AML-193 (cell line): ENCODE measurements around the gene ELOB.

Source experiments
- DNase-seq, 2 experiments: peaks; one replicate each; lab custom pipeline; 2025; lab: John Stamatoyannopoulos, UW

Gene ELOB

GRCh38 chr16:2810651-2811050 lies 33.6 kb upstream of the ELOB start:
- DNase-seq: no peak

- no peak for DNase-seq
These were observed 32.2 kb upstream of the ELOB start for GRCh38 chr16:2809149-2809760.

- no peak for DNase-seq
These were observed 31.1 kb upstream of the ELOB start for GRCh38 chr16:2808181-2808580.

DNA sequence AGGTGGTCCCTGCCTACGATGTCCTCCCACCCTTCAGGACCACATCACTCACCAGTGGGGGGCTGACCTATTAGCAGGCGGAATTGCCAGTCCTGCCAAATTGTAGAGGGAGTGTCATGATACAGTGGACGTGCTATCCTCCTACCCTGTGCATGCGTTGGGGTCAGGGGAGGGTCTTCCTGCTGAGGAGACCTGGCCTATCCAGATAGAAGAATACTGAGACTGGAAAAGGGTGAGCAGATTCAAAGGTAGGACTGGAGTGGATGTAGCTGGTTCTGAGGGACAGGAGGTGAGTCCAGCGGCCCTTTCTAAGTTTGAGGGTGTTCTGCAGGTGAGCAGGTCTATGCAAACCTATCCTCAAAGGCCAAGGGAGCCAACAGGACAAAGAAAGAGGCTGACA lies 29.2 kb upstream of the ELOB start:
- no peak for DNase-seq

DNA sequence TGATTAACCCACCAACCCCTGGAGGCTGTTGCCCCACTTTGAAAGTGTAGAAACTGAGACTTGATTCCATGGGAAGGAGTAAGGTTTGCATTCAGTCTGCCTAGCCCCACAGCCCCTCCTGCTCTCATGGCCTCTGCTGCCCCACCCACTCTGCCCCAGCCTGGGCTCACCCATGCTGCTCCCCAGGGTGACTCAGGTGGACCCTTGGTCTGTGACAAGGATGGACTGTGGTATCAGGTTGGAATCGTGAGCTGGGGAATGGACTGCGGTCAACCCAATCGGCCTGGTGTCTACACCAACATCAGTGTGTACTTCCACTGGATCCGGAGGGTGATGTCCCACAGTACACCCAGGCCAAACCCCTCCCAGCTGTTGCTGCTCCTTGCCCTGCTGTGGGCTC lies 27.6 kb upstream of the ELOB start:
- no peak for DNase-seq

DNA sequence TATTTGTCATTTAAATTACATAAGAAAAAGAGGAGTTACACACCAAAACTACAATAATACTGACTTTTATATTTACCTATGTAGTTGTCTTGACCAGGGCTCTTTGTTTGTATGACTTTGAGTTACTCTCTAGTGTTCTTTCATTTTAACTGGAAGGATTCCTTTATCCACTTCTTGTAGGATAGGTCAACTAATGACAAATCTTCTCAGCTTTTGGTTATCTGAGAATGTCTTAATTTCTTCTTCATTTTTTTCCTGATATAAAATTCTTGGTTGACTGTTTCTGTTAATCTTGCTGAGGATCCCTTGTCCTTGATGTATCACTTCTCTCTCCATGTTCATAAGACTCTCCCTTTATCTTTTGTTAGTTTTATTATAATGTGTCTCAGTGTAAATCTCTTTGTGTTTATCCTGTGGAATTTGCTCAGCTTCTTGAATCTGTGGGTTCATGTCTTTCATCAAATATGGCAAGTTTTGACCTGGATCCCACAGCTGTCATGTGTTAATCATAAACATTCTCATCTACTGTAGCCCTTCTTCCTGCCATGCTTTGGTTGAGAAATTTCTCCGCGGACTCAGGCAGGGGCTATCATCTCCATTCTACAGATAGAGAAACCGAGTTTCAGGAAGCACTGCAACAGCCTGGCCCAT lies 26.6 kb upstream of the ELOB start:
- DNase-seq: no peak

GRCh38 chr16:2799859-2800226 lies 22.8 kb upstream of the ELOB start:
- no peak for DNase-seq

- no peak for DNase-seq
These were observed 22.3 kb upstream of the ELOB start for GRCh38 chr16:2799205-2799858.

DNA sequence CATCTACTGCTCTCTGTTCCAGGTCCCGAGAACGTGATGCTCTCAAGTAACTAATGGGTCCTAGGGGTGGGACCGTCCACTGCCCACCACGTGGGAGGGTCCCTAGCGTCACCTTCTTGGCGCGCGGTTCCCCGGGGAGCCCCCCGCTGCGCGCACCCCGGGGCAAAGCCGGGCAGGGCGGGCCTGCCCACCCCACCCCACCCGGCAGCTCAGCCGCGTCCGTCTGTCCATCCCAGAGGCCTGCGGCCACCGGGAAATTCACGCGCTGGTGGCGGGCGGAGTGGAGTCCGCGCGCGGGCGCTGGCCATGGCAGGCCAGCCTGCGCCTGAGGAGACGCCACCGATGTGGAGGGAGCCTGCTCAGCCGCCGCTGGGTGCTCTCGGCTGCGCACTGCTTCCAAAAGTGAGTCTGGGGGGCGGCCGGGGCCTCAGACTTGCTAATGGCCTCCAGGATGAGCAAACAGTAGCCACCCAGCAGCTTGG lies 21.7 kb upstream of the ELOB start:
- DNase-seq: no peak

GRCh38 chr16:2795395-2796143 lies 18.5 kb upstream of the ELOB start:
- DNase-seq: no peak

DNA sequence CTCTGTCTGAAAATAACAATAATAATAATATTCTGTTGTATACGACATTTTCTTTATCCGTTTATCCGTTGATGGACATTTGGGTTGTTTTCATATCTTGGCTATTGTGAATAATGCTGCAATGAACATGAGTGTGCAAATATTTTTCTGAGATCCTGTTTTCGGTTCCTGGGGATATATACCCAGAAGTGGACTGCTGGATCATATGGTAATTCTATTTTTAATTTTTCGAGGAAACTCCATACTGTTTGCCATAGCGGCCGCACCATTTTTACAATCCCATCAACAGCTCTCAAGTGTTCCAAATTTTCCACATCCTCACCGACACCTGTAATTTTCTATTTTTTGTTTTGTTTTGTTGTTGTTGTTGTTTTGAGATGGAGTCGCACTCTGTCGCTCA lies 15.9 kb upstream of the ELOB start:
- DNase-seq: no peak

GRCh38 chr16:2791174-2791573 lies 14.1 kb upstream of the ELOB start:
- DNase-seq: no peak

DNA sequence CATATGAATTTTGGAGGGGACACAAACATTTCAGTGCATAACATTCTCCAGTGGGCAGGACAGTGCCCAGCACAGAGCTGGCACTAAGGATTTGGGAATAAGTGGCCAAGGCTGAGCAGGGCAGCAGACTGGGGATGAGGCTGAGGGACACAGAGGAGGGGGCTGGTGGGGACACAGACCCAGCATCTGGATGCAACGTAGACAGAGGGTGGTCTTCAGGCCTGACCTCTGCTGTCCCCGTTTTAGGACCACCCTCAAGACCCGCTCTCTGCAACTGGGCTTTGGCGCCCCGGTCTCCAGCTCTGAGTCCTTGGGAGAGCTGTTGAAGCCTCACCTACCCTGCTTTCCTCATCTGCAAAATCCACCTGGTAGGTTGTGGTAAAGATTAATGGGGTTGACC lies 13.6 kb upstream of the ELOB start:
- no peak for DNase-seq

GRCh38 chr16:2787961-2788360 lies 10.9 kb upstream of the ELOB start:
- DNase-seq: no peak

GRCh38 chr16:2787406-2787805 lies 10.3 kb upstream of the ELOB start, which contains the start of gene PRSS33:
Gene PRSS33 (minus strand): TSS chr16:2787560. CDS start chr16:2786547, 1,013 bp downstream.
- DNase-seq: no peak

GRCh38 chr16:2786826-2787151 lies 9.7 kb upstream of the ELOB start:
- no peak for DNase-seq

DNA sequence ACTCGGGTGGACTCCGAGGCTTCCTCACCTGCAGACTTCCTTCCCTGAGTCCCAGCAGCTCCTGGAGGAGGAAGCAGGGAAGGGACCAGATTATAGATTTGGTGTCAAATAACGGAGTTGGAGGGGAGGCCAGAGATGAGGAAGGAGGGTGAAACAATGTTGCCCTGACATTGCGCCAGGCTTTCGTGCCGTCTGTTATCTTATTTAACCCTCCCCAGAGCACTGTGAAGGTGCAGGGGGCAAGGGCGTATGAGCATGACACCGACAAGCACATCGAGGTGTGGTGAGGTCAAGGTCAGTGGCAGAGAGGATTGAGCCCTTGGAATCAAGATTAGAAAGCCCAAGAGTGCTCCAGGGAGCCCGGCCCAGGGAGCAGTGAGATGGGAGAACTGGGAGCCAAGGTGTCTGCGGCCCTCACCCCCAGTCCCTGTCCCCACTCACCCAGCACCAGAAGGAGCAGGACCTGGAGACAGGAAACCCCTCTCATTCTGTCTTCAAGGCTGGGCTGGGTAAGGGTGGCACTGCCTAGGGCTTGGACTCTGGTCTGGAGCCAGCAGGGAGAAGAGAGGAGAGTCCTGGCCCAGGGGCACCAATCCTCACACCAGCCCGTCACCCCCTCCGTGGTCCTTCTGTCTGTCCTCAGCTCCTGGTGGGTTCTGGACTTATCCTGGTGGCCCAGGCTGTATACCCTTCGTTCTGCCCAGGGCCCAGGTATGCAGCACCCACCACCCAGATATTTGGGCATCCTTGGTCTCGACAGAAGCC lies 9.2 kb upstream of the ELOB start:
- no peak for DNase-seq

GRCh38 chr16:2785101-2785991 lies 8.3 kb upstream of the ELOB start:
- DNase-seq: no peak

- no peak for DNase-seq
These were observed 7.4 kb upstream of the ELOB start for GRCh38 chr16:2784358-2785100.
